Osteoblast (primary cell): ENCODE measurements around the gene ACAA1. TPM values are rescaled to one million over a fixed set of nuclear protein-coding genes. Genes with fewer than 3 reads are reported as not detected.

ENCODE experiments used
- DNase-seq: peaks from one replicate; pipeline ENCODE4 v3.0.0; 2011; ENCODE audit warnings: low spot score, mixed read lengths; ENCODE audit not compliant: insufficient read length; ENCODE audit errors: missing footprints
- H2AFZ ChIP-seq: 2 replicates; pipeline ENCODE4 v1.6.0; 2011; ENCODE audit warnings: mild to moderate bottlenecking, low read length
- H3K27ac ChIP-seq: 2 replicates; pipeline ENCODE4 v1.5.1; 2011; ENCODE audit warnings: mild to moderate bottlenecking, low read depth, low read length, moderate library complexity
- H3K27me3 ChIP-seq: 2 replicates; pipeline ENCODE4 v1.6.0; 2012; ENCODE audit warnings: mild to moderate bottlenecking, control low read depth, inconsistent platforms, low read length, moderate library complexity; ENCODE audit not compliant: insufficient read depth
- H3K36me3 ChIP-seq: 2 replicates; pipeline ENCODE4 v1.5.1; 2011; ENCODE audit warnings: mild to moderate bottlenecking, low read length, control low read depth, moderate library complexity; ENCODE audit not compliant: insufficient read depth
- H3K4me1 ChIP-seq: 2 replicates; pipeline ENCODE4 v1.5.1; 2011; ENCODE audit warnings: mild to moderate bottlenecking, low read length, control low read depth, moderate library complexity; ENCODE audit not compliant: insufficient read depth
- H3K4me2 ChIP-seq: 2 replicates; pipeline ENCODE4 v1.6.0; 2011; ENCODE audit warnings: mild to moderate bottlenecking, low read length; ENCODE audit not compliant: insufficient read depth
- H3K4me3 ChIP-seq: fragments of 200-600 bp; sonication (generic); 3 replicates; pipeline ENCODE4 v1.5.1; 2012; ENCODE audit warnings: mild to moderate bottlenecking, low read length, inconsistent platforms; ENCODE audit not compliant: insufficient read depth
- H3K79me2 ChIP-seq: 2 replicates; pipeline ENCODE4 v1.6.0; 2012; ENCODE audit warnings: mild to moderate bottlenecking, low read length, control low read depth, inconsistent platforms; ENCODE audit not compliant: insufficient read depth
- H3K9me3 ChIP-seq: 2 replicates; pipeline ENCODE4 v1.5.1; 2011; ENCODE audit warnings: low read depth, low read length, control low read depth
- H4K20me1 ChIP-seq: 2 replicates; pipeline ENCODE4 v1.6.0; 2012; ENCODE audit warnings: mild to moderate bottlenecking, low read length, control low read depth; ENCODE audit not compliant: insufficient read depth
- total RNA-seq: library from RNA; depleted of rRNA; stranded (reverse); fragments of >200 nt; gene quantifications from 2 replicates; pipeline ENCODE4 v1.2.3, GENCODE V29; 2012
- TF ChIP-seq, protein P1 (sequence below): IDR thresholded peaks from 2 replicates; pipeline ENCODE4 v1.5.1; 2011; ENCODE audit warnings: mild to moderate bottlenecking, low read depth, low read length, moderate library complexity; ENCODE audit errors: extremely low read depth

ACAA1 gene
- total RNA-seq, 1 donor: 17.4 TPM

GRCh38 chr3:38125305-38126120 lies 11.4 kb downstream of the ACAA1 start:
- no peak for DNase-seq
- TF ChIP-seq, protein P1, sequence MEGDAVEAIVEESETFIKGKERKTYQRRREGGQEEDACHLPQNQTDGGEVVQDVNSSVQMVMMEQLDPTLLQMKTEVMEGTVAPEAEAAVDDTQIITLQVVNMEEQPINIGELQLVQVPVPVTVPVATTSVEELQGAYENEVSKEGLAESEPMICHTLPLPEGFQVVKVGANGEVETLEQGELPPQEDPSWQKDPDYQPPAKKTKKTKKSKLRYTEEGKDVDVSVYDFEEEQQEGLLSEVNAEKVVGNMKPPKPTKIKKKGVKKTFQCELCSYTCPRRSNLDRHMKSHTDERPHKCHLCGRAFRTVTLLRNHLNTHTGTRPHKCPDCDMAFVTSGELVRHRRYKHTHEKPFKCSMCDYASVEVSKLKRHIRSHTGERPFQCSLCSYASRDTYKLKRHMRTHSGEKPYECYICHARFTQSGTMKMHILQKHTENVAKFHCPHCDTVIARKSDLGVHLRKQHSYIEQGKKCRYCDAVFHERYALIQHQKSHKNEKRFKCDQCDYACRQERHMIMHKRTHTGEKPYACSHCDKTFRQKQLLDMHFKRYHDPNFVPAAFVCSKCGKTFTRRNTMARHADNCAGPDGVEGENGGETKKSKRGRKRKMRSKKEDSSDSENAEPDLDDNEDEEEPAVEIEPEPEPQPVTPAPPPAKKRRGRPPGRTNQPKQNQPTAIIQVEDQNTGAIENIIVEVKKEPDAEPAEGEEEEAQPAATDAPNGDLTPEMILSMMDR: no peak
- H3K4me1 ChIP-seq: no peaks in the 10 kb centered on the region
- H3K4me2 ChIP-seq: no peak overlapping the region
- H3K27ac ChIP-seq: no peak overlapping the region
- no peak overlapping the region for H2AFZ ChIP-seq
- no peaks in the 10 kb centered on the region for H3K79me2 ChIP-seq
- peaks cover 10% of the 10 kb centered on the region for H4K20me1 ChIP-seq
- H3K4me3 ChIP-seq: no peak overlapping the region
- H3K27me3 ChIP-seq: no peaks in the 10 kb centered on the region
- H3K9me3 ChIP-seq: no peaks in the 10 kb centered on the region
- H3K36me3 ChIP-seq: peaks cover 67% of the 10 kb centered on the region

- Histone ChIP-seq H3K4me1 (no peaks in the 10 kb centered on the region), H3K36me3 (peaks cover 59% of the 10 kb centered on the region), H3K9me3 (no peaks in the 10 kb centered on the region), H3K27me3 (no peaks in the 10 kb centered on the region), H3K4me2 (no peak overlapping the region), H3K79me2 (no peaks in the 10 kb centered on the region), H2AFZ (no peak overlapping the region), H3K4me3 (no peak overlapping the region), H3K27ac (no peak overlapping the region), H4K20me1 (peaks cover 10% of the 10 kb centered on the region)
- DNase-seq: no peak
- TF ChIP-seq, protein P1: no peak
These were observed 12.4 kb downstream of the ACAA1 start for GRCh38 chr3:38124324-38125122.

- H2AFZ ChIP-seq: no peak overlapping the region
- H3K36me3 ChIP-seq: peaks cover 46% of the 10 kb centered on the region
- no peaks in the 10 kb centered on the region for H3K79me2 ChIP-seq
These were observed 14.1 kb downstream of the ACAA1 start for GRCh38 chr3:38122712-38123290.

More at GRCh38 chr3:38122712-38123290, 14.1 kb downstream of the ACAA1 start:
- no peaks in the 10 kb centered on the region for H3K27me3 ChIP-seq
- no peak overlapping the region for H3K27ac ChIP-seq
- DNase-seq: no peak
- no peaks in the 10 kb centered on the region for H3K4me1 ChIP-seq
- H3K4me2 ChIP-seq: no peak overlapping the region
- H3K9me3 ChIP-seq: no peaks in the 10 kb centered on the region
- H4K20me1 ChIP-seq: peaks cover 6% of the 10 kb centered on the region
- H3K4me3 ChIP-seq: no peak overlapping the region
- TF ChIP-seq, protein P1: no peak
